ENCODE data around the gene DNAI2.

DNAI2 gene

DNA sequence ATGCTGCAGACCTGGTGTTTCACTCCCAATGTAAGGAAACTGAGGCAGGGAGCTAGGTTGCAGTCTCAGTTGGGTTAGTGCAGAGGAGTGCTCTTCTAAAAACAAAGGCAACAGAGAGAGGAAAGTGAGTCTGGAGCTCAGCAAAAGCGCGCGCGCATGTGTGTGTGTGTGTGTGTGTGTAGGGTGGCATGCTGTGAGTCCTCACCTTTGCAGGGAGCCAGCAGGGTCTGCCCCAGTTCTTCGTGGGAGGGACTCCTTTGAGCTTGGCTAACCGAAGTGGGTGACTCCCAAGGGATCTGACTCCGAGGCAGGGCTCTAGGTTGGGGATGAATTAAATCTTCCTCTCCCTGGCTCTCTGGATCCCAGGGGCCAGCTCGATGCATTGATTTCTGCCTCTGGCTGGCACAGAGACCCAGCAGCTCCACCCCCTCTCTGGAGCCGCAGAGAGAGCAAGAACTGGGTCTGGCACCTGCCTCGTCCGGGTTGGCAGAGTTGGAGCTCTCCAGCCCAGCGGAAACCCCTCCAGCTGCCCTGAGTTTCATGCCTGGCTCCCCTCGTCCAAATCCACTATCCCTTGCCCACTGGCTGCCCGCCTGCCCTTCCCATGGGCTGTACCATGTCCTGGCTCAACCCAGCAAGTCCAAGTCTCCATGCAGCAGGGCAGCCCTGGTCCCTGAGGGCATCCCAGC, 88.9 kb downstream of the DNAI2 start:
- DNase-seq (ENCODE audit: low spot score) = no peak

All from kidney tubule cell (primary cell).